DOHH2 (cell line): ENCODE measurements around the gene ADARB1.

Experiments used
- CTCF ChIP-seq: fragments of 200-600 bp; sonication (generic); IDR thresholded peaks from one replicate; pipeline ENCODE4 v1.5.1; 2014; ENCODE audit warnings: antibody characterized with exemption, mild to moderate bottlenecking, low read depth, low read length; ENCODE audit not compliant: poor library complexity, severe bottlenecking
- EZH2phosphoT487 ChIP-seq: fragments of 200-600 bp; sonication (generic); IDR thresholded peaks from 2 replicates; pipeline ENCODE4 v1.6.1; 2017; ENCODE audit warnings: borderline replicate concordance, mild to moderate bottlenecking, antibody characterized with exemption, low read length, moderate library complexity, mixed read lengths

GRCh38 chr21:45073301-45074047 lies 906 bp upstream of the ADARB1 start:
- TF ChIP-seq CTCF (no peak), EZH2phosphoT487 (no peak)
